ELR (cell line): ENCODE measurements around the gene NANOS1.
A peak's percentile ranks its signal among the peaks of the same experiment; 100 is the strongest.

Source experiments
- DNase-seq: peaks from one replicate; pipeline ENCODE4 v3.0.0-alpha.2; 2015; ENCODE audit warnings: low read depth

The NANOS1 gene

DNA sequence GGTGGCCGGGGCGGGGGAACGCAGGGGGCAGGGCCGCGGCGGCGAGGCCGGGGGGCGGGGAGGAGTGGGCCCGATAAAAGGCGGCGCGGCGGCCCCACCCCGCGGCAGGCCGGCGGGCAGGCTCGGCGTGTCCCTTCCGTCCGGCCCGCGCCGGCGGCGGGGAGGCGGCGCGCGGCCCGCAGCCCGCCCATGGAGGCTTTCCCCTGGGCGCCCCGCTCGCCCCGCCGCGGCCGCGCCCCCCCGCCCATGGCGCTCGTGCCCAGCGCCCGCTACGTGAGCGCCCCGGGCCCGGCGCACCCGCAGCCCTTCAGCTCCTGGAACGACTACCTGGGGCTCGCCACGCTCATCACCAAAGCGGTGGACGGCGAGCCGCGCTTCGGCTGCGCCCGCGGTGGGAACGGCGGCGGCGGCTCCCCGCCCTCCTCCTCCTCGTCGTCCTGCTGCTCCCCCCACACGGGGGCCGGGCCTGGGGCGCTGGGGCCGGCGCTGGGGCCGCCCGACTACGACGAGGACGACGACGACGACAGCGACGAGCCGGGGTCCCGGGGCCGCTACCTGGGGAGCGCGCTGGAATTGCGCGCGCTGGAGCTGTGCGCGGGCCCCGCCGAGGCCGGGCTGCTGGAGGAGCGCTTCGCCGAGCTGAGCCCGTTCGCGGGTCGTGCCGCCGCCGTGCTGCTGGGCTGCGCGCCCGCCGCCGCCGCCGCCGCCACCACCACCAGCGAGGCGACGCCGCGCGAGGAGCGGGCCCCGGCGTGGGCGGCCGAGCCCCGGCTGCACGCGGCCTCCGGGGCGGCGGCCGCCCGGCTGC, at the start of gene NANOS1:
Gene NANOS1, plus strand, starts transcription at position 102 of the 808 bp plus-strand sequence. Its CDS starts 88 bp downstream, at position 190.
- no peak for DNase-seq

DNA sequence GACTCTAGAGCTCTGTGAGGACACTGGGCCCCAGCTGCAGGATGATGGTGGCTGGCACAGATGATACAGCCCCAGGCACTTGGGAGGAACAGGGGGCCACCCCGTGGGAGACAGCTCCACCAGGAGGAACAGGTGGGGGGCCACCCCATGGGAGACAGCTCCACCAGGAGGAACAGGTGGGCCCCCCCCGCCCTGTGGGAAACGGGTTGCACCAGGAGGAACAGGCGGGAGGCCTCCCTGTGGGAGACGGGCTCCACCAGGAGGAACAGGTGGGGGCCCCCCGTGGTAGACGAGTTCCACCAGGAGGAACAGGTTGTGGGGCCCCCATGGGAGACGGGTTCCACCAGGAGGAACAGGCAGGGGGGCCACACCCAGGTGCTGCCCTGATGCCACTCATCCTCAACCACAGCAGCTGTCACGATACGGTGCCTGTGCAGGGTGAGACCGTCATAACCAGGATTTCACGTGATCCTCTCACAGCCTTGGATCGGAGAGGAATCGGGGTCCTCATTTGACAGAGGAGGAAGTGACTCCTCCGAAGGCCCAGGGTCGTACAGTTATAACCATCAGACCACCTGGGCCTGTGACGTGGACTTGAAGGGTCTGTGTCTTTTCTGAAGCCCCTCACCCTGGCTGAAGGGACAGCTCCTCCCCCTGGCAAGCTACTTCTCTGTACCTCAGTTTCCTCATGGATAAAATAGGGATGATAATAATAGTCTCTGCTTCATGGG, 49.2 kb upstream of the NANOS1 start:
- no peak for DNase-seq

DNA sequence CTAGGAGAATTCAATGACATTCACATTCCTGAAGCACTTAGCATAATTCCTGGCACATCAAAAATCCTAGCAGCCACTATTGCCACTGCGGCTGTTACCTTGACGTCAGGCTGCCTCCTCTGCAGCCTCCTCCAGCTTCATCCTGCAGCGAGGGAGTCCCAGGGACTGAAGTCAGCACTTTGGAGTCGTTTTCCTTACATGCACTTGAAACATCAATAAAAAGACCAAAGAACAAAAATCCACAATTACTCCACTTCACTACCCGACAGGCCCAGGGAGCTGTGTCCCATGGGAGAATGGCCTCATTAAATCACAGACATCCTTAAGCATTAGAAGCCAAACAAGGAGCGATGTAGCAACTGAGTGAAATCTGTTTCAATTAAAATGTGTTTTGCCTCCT, 48.6 kb upstream of the NANOS1 start:
- no peak for DNase-seq

DNA sequence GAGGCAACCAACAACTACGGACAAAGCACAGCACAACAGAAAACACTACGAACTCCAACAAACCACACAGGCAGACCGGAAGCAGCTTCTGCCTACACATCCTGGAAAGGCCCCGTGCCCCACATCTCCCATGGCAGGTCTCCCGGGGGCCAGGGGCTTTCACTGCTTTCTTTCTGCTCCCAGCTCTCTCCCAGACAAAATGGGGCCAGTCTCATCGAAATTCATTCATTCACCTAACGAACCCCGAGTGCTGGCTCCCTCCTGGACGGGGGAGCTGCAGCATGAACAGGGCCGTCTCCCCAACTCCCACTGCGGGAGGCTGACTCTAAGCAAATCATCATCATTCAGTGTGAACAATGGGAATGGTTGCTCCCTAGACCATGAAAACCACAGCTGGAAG, 47.6 kb upstream of the NANOS1 start:
- DNase-seq, result no peak

DNA sequence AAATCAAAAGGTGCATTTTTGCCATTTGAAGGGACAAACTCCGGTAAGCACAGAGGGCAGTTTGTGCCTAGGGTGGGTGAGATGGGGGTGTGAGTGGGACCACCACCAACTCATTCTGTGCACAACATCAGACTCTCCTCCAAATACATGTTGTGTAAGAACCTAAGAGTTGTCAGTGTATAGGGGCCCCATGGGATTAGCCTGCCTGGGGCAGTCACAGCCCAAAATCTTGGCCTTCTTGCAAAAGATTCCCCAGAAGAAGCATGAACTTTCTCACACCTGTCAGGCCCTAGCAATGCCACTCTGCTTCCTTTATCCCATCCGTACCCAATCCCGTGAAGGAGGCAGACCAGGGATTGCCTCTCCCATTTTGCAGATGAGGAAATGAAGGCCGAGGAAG, 47.1 kb upstream of the NANOS1 start:
- no peak for DNase-seq

DNA sequence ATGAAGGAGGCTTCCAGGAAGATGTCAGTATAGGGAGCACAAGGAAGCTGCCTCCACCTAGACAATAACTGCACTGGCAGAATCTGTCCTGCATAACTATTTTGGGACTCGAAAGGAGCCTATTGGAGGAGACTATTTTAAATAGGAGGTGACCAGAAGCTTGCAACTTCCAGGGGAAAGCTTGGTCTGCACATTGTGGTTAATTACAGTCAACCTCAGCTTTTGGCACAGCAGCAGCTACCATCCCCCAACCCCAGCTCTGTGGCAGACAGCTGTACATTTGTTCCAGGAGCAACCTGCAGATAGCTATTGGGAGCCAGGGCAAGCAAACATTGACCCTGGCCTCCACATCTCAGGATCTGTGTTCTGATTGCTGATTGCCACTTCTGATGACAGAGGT, 46.3 kb upstream of the NANOS1 start:
- DNase-seq, result no peak

- DNase-seq, result no peak
Measured at GRCh38 chr10:118985576-118985975, 43.9 kb upstream of the NANOS1 start.

DNA sequence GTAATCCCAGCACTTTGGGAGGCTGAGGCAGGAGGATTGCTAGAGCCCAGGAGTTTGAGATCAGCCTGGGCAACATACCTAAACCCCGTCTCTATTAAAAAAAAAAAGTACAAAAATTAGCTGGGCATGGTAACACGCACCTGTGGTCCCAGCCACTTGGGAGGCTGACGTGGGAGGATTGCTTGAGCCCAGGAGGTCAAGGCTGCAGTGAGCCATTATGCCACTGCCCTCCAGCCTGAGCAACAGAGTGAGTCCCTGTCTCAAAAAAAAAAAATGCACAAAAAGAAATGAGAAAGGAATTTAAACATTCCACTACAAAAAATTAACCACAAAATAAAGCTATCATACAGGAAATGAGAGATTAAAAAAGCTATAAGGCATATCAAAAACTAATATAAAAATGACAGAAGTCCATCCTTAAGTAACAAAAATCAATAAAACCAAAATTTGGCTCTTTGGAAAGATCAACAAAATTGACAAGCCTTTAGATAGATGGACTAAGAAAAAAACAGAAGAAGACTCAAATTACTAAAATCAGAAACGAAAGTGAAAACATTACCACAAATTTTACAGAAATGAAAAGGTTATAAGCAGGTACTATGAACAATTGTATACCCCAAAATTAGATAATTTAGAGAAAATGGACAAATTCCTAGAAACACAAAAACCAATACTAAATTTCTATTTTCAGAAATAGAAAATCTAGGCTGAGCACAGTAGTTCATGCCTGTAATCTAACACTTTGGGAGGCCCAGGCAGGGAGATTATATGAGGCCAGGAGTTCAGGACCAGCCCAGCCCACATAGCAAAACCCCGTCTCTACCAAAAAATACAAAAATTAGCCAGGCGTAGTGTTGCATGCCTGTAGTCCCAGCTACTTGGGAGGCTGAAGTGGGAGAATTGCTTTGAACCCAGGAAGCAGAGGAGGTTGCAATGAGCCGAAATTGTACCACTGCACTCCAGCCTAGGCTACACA, 42.4 kb upstream of the NANOS1 start:
- DNase-seq, result no peak

- no peak for DNase-seq
Measured at GRCh38 chr10:118990326-118990725, 39.2 kb upstream of the NANOS1 start.

GRCh38 chr10:118992496-118992895, 37.0 kb upstream of the NANOS1 start:
- DNase-seq, result no peak

GRCh38 chr10:118993214-118993613, 36.3 kb upstream of the NANOS1 start:
- DNase-seq, result no peak

- DNase-seq, result no peak
Measured at GRCh38 chr10:118994321-118994720, 35.2 kb upstream of the NANOS1 start.

GRCh38 chr10:118995739-118996138, 33.8 kb upstream of the NANOS1 start:
- no peak for DNase-seq

DNA sequence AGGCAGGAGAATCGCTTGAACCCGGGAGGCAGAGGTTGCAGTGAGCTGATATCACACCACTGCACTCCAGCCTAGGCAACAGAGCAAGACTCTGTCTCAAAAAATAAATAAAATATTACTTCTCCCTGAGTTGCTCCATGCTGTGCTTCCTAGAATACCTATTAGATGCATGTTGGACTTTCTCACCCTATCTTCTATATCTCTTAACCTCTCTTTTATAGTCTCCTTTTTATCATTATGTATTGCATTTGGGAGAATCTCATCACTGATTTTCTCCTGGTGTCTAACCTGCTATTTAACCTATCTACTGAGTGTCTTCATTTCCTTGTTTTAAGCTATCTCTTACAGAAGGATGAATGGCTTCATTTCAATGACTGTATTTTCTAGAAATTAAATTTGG, 32.1 kb upstream of the NANOS1 start:
- DNase-seq, result no peak

GRCh38 chr10:118998183-118998582, 31.3 kb upstream of the NANOS1 start:
- DNase-seq, result no peak

GRCh38 chr10:119001717-119002500, 27.6 kb upstream of the NANOS1 start:
- DNase-seq, result no peak

DNA sequence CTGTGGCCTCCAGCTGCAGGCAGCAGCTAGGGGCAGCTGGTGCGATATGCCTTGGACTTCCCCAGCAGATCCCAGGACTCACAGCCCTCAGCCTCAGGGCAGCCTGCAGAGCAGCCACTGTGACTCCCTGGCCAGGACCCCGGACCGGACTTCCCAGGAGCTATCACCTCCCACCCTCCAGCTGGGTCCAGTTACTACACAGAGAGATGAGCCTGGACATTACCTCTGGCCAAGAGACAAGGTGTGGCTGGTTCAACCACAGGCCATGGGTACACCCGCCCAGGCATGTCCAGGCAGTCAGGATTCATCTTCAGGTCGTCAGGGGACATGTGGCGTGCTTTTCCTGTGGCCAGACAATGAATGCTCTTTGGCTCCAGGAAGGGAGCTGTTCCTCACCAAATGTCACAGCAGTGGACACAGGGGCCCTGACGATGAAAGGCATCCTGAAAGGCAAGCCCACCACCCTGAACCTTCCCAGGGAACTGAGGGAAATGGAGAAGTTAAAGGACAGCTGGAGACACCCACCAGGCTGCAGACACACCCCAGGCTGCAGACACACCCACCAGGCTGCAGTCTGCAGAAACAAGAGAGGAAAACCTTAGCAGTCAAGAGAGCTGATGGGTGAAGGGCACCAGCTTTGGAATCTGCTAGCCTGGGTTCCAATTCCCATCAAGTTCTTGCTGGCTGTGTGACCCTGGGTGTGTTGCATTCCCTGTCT, 25.8 kb upstream of the NANOS1 start:
- DNase-seq, result no peak

DNA sequence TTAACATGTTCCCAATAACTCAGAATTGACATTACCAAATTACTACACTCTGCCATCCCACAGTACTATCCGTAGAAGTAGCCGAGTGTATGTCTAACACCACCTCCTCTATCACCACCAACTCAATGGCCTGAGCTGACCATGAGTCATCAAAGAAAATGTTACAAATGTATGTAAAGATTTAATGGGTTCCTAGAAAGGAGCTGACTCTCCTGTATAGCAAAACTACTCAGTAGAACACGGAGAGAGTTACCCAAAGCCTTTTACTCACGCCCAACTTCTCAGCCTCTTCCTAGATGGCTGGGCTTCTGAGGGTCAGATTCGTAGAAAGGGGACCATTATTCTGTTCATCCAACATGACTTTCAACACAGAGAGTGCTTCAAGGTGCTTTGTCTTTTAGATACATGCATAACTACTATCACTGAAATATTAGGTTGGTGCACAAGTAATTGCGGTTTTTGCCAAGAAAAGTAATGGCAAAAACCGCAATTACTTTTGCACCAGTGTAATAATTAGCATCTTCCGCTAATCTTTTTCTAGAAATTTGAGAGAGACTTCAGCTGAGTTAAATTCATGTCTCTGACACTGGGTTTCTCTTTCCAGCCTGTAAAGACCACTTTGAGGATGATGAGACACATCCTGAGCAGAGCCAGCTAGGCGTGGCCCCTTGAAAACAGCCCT, 24.0 kb upstream of the NANOS1 start:
- DNase-seq, result peak; percentile 72

GRCh38 chr10:119006451-119007210, 22.9 kb upstream of the NANOS1 start:
- peak; percentile 93 for DNase-seq

DNA sequence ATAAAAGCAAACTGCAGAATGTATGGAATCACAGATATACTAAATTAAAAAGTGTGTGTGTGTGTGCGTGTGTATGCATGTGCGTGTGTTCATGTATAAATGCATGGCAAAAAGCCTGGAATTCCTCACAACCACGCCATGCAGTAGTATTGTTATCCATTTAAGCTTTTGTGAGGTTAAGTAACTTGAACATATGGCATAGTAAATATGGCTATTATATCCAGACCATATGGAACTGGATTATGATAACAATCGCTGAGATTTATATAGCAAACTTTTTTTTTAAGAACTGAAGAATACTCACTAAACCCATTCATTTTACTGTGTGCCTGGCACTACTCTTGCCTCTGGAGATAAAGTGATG, 22.3 kb upstream of the NANOS1 start:
- no peak for DNase-seq
